ENCODE results near the gene CCDC87. TPM values are rescaled to one million over a fixed set of nuclear protein-coding genes. Genes with fewer than 3 reads are reported as not detected.
"Not testable (repeated sequence)": the region's sequence is repeated elsewhere in the genome, so short reads cannot be mapped to it uniquely, and the experiment has no call there.

CCDC87 gene
- total RNA-seq, 4 donors from 2014 or later: 0.35 to 0.38 TPM; not detected in 2

GRCh38 chr11:66616379-66617154 lies 23.7 kb upstream of the CCDC87 start, which contains the start of gene RBM14:
RBM14 (plus strand) TSS chr11:66616630; CDS start chr11:66616721, 91 bp downstream.
- Histone ChIP-seq H3K27me3 (no peaks in the 10 kb centered on the region), H3K4me1 (peaks cover 0 to 27% (median 19%) of the 10 kb centered on the region in 4 donors), H3K4me3 (peak within 1 kb of the TSS; percentile 85 to 98 (median 92)), H3K27ac (peak within 1 kb of the TSS; percentile 94 to 99 (median 98)), H3K9me3 (no peaks in the 10 kb centered on the region), H3K36me3 (no peaks in the 10 kb centered on the region)
- peak in 1 of 6 experiments; percentile 2 for TF ChIP-seq CTCF (IDR thresholded peaks at IDR 0.05)
- peak; percentile 97 to 99 for TF ChIP-seq POLR2A (IDR thresholded peaks at IDR 0.05)
- DNase-seq: peak; percentile 97 to 99 (median 99)

GRCh38 chr11:66614073-66614472 lies 21.2 kb upstream of the CCDC87 start:
- Histone ChIP-seq H3K27me3 (no peaks in the 10 kb centered on the region), H3K4me3 (no peak overlapping the region), H3K4me1 (peaks cover 0 to 10% (median 9%) of the 10 kb centered on the region in 4 donors), H3K27ac (no peak overlapping the region), H3K9me3 (no peaks in the 10 kb centered on the region), H3K36me3 (no peaks in the 10 kb centered on the region)
- no peak for DNase-seq
- TF ChIP-seq POLR2A (IDR thresholded peaks at IDR 0.05) (no peak), CTCF (IDR thresholded peaks at IDR 0.05) (no peak)

GRCh38 chr11:66612458-66612857 lies 19.6 kb upstream of the CCDC87 start:
- DNase-seq: no peak

GRCh38 chr11:66609721-66610617 lies 17.1 kb upstream of the CCDC87 start:
- Histone ChIP-seq H3K36me3 (peaks cover 0 to 14% (median 0%) of the 10 kb centered on the region in 3 donors), H3K9me3 (no peaks in the 10 kb centered on the region), H3K4me1 (peaks cover 0 to 15% (median 3%) of the 10 kb centered on the region in 4 donors), H3K4me3 (no peak overlapping the region), H3K27ac (peak overlapping the region in 1 of 4 donors; percentile 67), H3K27me3 (no peaks in the 10 kb centered on the region)
- DNase-seq: no peak
- TF ChIP-seq POLR2A (IDR thresholded peaks at IDR 0.05) (no peak), CTCF (IDR thresholded peaks at IDR 0.05) (no peak)

More at GRCh38 chr11:66612458-66612857, 19.6 kb upstream of the CCDC87 start:
- Histone ChIP-seq H3K27me3 (no peaks in the 10 kb centered on the region), H3K4me3 (no peak overlapping the region), H3K27ac (peak overlapping the region in 1 of 4 donors; percentile 61), H3K9me3 (no peaks in the 10 kb centered on the region), H3K4me1 (peaks cover 0 to 11% (median 5%) of the 10 kb centered on the region in 4 donors), H3K36me3 (no peaks in the 10 kb centered on the region)
- no peak for TF ChIP-seq CTCF (IDR thresholded peaks at IDR 0.05)
- no peak for TF ChIP-seq POLR2A (IDR thresholded peaks at IDR 0.05)

- TF ChIP-seq POLR2A (IDR thresholded peaks at IDR 0.05): no peak
- TF ChIP-seq CTCF (IDR thresholded peaks at IDR 0.05): no peak
- peak overlapping the region; percentile 48 to 82 (median 72) for H3K27ac ChIP-seq
- H3K4me1 ChIP-seq: peaks cover 0 to 15% (median 3%) of the 10 kb centered on the region in 4 donors
- peak in 2 of 3 donors; percentile 82 to 85 for DNase-seq
- no peak overlapping the region for H3K4me3 ChIP-seq
- H3K27me3 ChIP-seq: no peaks in the 10 kb centered on the region
- H3K36me3 ChIP-seq: peaks cover 0 to 26% (median 0%) of the 10 kb centered on the region in 3 donors
- H3K9me3 ChIP-seq: no peaks in the 10 kb centered on the region
Observed at GRCh38 chr11:66607126-66607834, 14.4 kb upstream of the CCDC87 start.

GRCh38 chr11:66606608-66607007 lies 13.7 kb upstream of the CCDC87 start:
- H3K27me3 ChIP-seq, H3K9me3 ChIP-seq, H3K4me3 ChIP-seq, DNase-seq: not testable (repeated sequence)
- Histone ChIP-seq H3K36me3 (peaks cover 0 to 26% (median 0%) of the 10 kb centered on the region in 3 donors), H3K27ac (peak overlapping the region; percentile 48 to 82 (median 72)), H3K4me1 (peaks cover 0 to 15% (median 3%) of the 10 kb centered on the region in 4 donors)

Data from Peyer's patch (tissue), 4 donors.